Ishikawa (cell line): Measurements from ENCODE around the gene DNAI4.

Source experiments
- CEBPB ChIP-seq: IDR thresholded peaks from 2 replicates; pipeline ENCODE4 v1.6.1; 2012
- CREB1 ChIP-seq: IDR thresholded peaks from 2 replicates; pipeline ENCODE4 v1.6.1; 2012; ENCODE audit warnings: low read depth
- EGR1 ChIP-seq: IDR thresholded peaks from 2 replicates; pipeline ENCODE4 v1.6.1; 2012
- EP300 ChIP-seq: IDR thresholded peaks from 2 replicates; pipeline ENCODE4 v1.6.1; 2012; ENCODE audit warnings: borderline replicate concordance
- FOXM1 ChIP-seq: IDR thresholded peaks from 2 replicates; pipeline ENCODE4 v1.6.1; 2012; ENCODE audit warnings: low read depth, borderline replicate concordance
- MAX ChIP-seq: IDR thresholded peaks from 2 replicates; pipeline ENCODE4 v1.6.1; 2012
- NFIC ChIP-seq: IDR thresholded peaks from 2 replicates; pipeline ENCODE4 v1.6.1; 2012
- RAD21 ChIP-seq: IDR thresholded peaks from 2 replicates; pipeline ENCODE4 v1.6.1; 2012; ENCODE audit warnings: low read depth
- REST ChIP-seq: IDR thresholded peaks from 2 replicates; pipeline ENCODE4 v1.6.1; 2012; ENCODE audit warnings: low read depth, mild to moderate bottlenecking
- TAF1 ChIP-seq: IDR thresholded peaks from 2 replicates; pipeline ENCODE4 v1.6.1; 2012; ENCODE audit warnings: low read depth, mild to moderate bottlenecking
- TCF12 ChIP-seq: IDR thresholded peaks from 2 replicates; pipeline ENCODE4 v1.6.1; 2012; ENCODE audit warnings: low read depth
- TEAD4 ChIP-seq: IDR thresholded peaks from 2 replicates; pipeline ENCODE4 v1.6.1; 2012
- USF1 ChIP-seq: IDR thresholded peaks from 2 replicates; pipeline ENCODE4 v1.6.1; 2012
- YY1 ChIP-seq: IDR thresholded peaks from 2 replicates; pipeline ENCODE4 v1.6.1; 2012; ENCODE audit warnings: low read depth
- ZBTB7A ChIP-seq: IDR thresholded peaks from 2 replicates; pipeline ENCODE4 v1.6.1; 2012; ENCODE audit warnings: low read depth

The DNAI4 gene

GRCh38 chr1:66809736-66810326 lies 114.8 kb downstream of the DNAI4 start:
- TF ChIP-seq CEBPB: no peak
- no peak for TF ChIP-seq TCF12
- TF ChIP-seq REST: no peak
- TF ChIP-seq YY1: no peak
- TF ChIP-seq TAF1: no peak

- TF ChIP-seq FOXM1 (no peak), CEBPB (no peak)
Observed at GRCh38 chr1:66809245-66809644, 115.4 kb downstream of the DNAI4 start.

GRCh38 chr1:66791621-66792610 lies 132.7 kb downstream of the DNAI4 start:
- TF ChIP-seq TEAD4 (no peak), USF1 (0 out of 2 replicates have a peak, but pooled peaks have one; percentile 28)

- TF ChIP-seq ZBTB7A (no peak), YY1 (no peak), CEBPB (no peak), TEAD4 (no peak), MAX (no peak), CREB1 (no peak), RAD21 (no peak), NFIC (no peak), EGR1 (no peak), TAF1 (no peak), EP300 (no peak)
Observed at GRCh38 chr1:66788231-66788939, 136.3 kb downstream of the DNAI4 start.

GRCh38 chr1:66787641-66788040 lies 137.0 kb downstream of the DNAI4 start:
- TF ChIP-seq CEBPB (no peak), YY1 (no peak), NFIC (no peak), REST (no peak), TEAD4 (no peak), FOXM1 (no peak), ZBTB7A (no peak), USF1 (no peak), EGR1 (no peak), TCF12 (no peak), TAF1 (no peak), CREB1 (no peak)

GRCh38 chr1:66779475-66780078 lies 145.1 kb downstream of the DNAI4 start:
- TF ChIP-seq FOXM1 (no peak), USF1 (no peak), EGR1 (no peak), EP300 (no peak), TCF12 (no peak), RAD21 (no peak), NFIC (no peak), CEBPB (no peak), TEAD4 (no peak), REST (no peak), TAF1 (no peak)
